HepG2 (cell line): Measurements from ENCODE around the gene FAM174C. TPM values are rescaled to one million over a fixed set of nuclear protein-coding genes. Genes with fewer than 3 reads are reported as not detected.

Experiments
- HNF4A ChIP-seq: sonication (generic); formaldehyde crosslinking; IDR thresholded peaks from 2 replicates; pipeline ENCODE4 v1.4.0; 2020; ENCODE audit warnings: missing genetic modification reagents
- IRF2 ChIP-seq: IDR thresholded peaks from 2 replicates; pipeline ENCODE4 v1.6.1; 2018; ENCODE audit warnings: missing genetic modification reagents, missing compliant biosample characterization
- RXRB ChIP-seq: IDR thresholded peaks from 2 replicates; pipeline ENCODE4 v1.6.1; 2016; ENCODE audit warnings: borderline replicate concordance, missing genetic modification reagents, missing compliant biosample characterization
- SMAD1 ChIP-seq: sonication (generic); formaldehyde crosslinking; IDR thresholded peaks from 2 replicates; pipeline ENCODE4 v1.4.0; 2020; ENCODE audit warnings: missing genetic modification reagents, low read depth, mild to moderate bottlenecking, borderline replicate concordance
- SMAD3 ChIP-seq: sonication (generic); formaldehyde crosslinking; IDR thresholded peaks from 2 replicates; pipeline ENCODE4 v1.4.0; 2020; ENCODE audit warnings: missing genetic modification reagents
- SOX5 ChIP-seq: IDR thresholded peaks from 2 replicates; pipeline ENCODE4 v1.6.1; 2016; ENCODE audit warnings: borderline replicate concordance
- TBL1XR1 ChIP-seq: fragments of 150-350 bp; IDR thresholded peaks from 2 replicates; pipeline ENCODE4 v1.6.1; 2014; ENCODE audit warnings: borderline replicate concordance, low read length; ENCODE audit not compliant: partially characterized antibody
- ZFP37 ChIP-seq: sonication (generic); formaldehyde crosslinking; IDR thresholded peaks from 2 replicates; pipeline ENCODE4 v1.4.0; 2020; ENCODE audit warnings: missing genetic modification reagents, borderline replicate concordance
- ZKSCAN8 ChIP-seq: IDR thresholded peaks from 2 replicates; pipeline ENCODE4 v1.6.1; 2016; ENCODE audit warnings: borderline replicate concordance, missing genetic modification reagents, missing compliant biosample characterization
- ZNF780A ChIP-seq: sonication (generic); formaldehyde crosslinking; IDR thresholded peaks from 2 replicates; pipeline ENCODE4 v1.8.0; 2022; ENCODE audit warnings: mild to moderate bottlenecking, missing genetic modification reagents, moderate library complexity
- ZNF841 ChIP-seq: sonication (generic); formaldehyde crosslinking; IDR thresholded peaks from 2 replicates; pipeline ENCODE4 v1.8.1; 2023; ENCODE audit warnings: missing genetic modification reagents, borderline replicate concordance
- polyA plus RNA-seq, 8 experiments: library from polyadenylated mRNA; depleted of rRNA in 3 of 8; stranded (reverse) in 7 of 8; unstranded in 1 of 8; fragments of >200 nt; fragmentation: Illumina TruSeq in 4 of 8; extraction: Trizol in 4 of 8; gene quantifications; 2 replicates each; pipeline versions ENCODE4 v1.2.1 to v1.2.3, GENCODE V29; 2011 to 2016; ENCODE audit warnings: low read depth in 4 of 8, missing spikeins in 1 of 8, mixed read lengths in 1 of 8; ENCODE audit not compliant: insufficient read depth in 1 of 8
- total RNA-seq, 5 experiments: library from RNA; depleted of rRNA; stranded (reverse); fragments of >200 nt; fragmentation: Illumina TruSeq; extraction: Trizol; gene quantifications; 2 replicates each; pipeline ENCODE4 v1.2.3, GENCODE V29; 2016; ENCODE audit warnings: low read depth in 1 of 5
- TF ChIP-seq, protein P1 (sequence below): sonication (generic); formaldehyde crosslinking; IDR thresholded peaks from 2 replicates; pipeline ENCODE4 v1.5.0; 2020; ENCODE audit warnings: missing genetic modification reagents
- TF ChIP-seq, protein P2 (sequence below): sonication (generic); formaldehyde crosslinking; IDR thresholded peaks from 2 replicates; pipeline ENCODE4 v1.8.0; 2022; ENCODE audit warnings: mild to moderate bottlenecking, missing genetic modification reagents
- TF ChIP-seq, protein P3 (sequence below): sonication (generic); formaldehyde crosslinking; IDR thresholded peaks from 2 replicates; pipeline ENCODE4 v1.4.0; 2020; ENCODE audit warnings: missing genetic modification reagents
- TF ChIP-seq, protein P4 (sequence below): sonication (generic); formaldehyde crosslinking; IDR thresholded peaks from 2 replicates; pipeline ENCODE4 v1.4.0; 2020; ENCODE audit warnings: missing genetic modification reagents
- TF ChIP-seq, protein P5 (sequence below), 2 experiments: sonication (generic) in 1 of 2; formaldehyde crosslinking in 1 of 2; IDR thresholded peaks; 2 replicates each; pipeline versions ENCODE4 v1.6.1 to v1.9.0; 2014 to 2022; ENCODE audit warnings: antibody characterized with exemption in 1 of 2, borderline replicate concordance in 1 of 2, inconsistent platforms in 1 of 2, low read depth in 1 of 2, missing genetic modification reagents in 1 of 2

The FAM174C gene
- total and polyA plus RNA-seq, 2 of the 13 experiments (the other 11 are each of a cell fraction or from before 2014, with no cell fraction given), result 19.5 to 31.3 TPM

DNA sequence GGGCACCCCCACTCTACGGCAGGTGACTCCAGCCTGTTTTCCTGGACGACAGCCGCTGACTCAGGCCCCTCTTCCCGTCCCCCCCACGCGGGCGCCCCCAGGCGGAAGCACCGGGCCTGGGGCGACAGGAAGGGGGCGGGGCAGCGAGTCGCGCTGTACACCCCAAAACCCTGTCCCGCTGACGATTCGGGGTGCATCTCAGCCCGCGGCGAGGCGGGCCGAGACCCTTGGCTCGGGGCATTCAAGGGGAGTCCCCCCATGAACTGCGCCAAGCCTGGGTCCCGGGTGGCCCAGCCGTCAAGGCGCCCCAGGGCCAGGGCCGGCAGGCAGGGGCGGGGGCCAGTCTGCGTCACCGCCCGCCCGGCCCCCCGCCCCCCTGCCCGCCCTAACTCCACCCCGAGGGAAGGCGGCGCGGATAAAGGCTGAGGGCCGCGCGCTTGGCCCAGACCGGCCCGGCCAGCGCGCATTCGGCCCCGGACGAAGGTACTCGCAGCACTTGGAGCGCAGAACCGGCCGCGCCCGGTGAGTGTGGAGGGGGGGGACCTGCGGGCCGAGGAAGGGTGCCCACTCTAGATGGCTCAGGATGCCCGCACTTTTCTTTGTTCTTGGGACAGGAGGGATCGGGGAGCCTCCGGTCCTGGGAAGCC lies 27.1 kb upstream of the FAM174C start, which contains the start of gene MIDN (continued):
- TF ChIP-seq TBL1XR1, result no peak
- no peak for TF ChIP-seq ZNF841 (CRISPR knock-in tag)
- no peak; the same call in 1 of the 2 replicates for TF ChIP-seq IRF2 (CRISPR knock-in tag)
- TF ChIP-seq, protein P1, sequence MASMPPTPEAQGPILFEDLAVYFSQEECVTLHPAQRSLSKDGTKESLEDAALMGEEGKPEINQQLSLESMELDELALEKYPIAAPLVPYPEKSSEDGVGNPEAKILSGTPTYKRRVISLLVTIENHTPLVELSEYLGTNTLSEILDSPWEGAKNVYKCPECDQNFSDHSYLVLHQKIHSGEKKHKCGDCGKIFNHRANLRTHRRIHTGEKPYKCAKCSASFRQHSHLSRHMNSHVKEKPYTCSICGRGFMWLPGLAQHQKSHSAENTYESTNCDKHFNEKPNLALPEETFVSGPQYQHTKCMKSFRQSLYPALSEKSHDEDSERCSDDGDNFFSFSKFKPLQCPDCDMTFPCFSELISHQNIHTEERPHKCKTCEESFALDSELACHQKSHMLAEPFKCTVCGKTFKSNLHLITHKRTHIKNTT, result no peak
- TF ChIP-seq, protein P2, sequence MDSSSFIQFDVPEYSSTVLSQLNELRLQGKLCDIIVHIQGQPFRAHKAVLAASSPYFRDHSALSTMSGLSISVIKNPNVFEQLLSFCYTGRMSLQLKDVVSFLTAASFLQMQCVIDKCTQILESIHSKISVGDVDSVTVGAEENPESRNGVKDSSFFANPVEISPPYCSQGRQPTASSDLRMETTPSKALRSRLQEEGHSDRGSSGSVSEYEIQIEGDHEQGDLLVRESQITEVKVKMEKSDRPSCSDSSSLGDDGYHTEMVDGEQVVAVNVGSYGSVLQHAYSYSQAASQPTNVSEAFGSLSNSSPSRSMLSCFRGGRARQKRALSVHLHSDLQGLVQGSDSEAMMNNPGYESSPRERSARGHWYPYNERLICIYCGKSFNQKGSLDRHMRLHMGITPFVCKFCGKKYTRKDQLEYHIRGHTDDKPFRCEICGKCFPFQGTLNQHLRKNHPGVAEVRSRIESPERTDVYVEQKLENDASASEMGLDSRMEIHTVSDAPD (CRISPR knock-in tag), result 0 out of 2 replicates have a peak, but pooled peaks have one; percentile 30
- no peak for TF ChIP-seq ZNF780A (CRISPR knock-in tag)
- TF ChIP-seq, protein P3, sequence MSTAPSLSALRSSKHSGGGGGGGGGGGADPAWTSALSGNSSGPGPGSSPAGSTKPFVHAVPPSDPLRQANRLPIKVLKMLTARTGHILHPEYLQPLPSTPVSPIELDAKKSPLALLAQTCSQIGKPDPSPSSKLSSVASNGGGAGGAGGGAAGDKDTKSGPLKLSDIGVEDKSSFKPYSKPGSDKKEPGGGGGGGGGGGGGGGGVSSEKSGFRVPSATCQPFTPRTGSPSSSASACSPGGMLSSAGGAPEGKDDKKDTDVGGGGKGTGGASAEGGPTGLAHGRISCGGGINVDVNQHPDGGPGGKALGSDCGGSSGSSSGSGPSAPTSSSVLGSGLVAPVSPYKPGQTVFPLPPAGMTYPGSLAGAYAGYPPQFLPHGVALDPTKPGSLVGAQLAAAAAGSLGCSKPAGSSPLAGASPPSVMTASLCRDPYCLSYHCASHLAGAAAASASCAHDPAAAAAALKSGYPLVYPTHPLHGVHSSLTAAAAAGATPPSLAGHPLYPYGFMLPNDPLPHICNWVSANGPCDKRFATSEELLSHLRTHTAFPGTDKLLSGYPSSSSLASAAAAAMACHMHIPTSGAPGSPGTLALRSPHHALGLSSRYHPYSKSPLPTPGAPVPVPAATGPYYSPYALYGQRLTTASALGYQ (CRISPR knock-in tag), result peak; percentile 71; the same call in 1 of the 2 replicates
- TF ChIP-seq SOX5 (CRISPR knock-in tag), result no peak
- peak; percentile 25 for TF ChIP-seq HNF4A (CRISPR knock-in tag)
- 0 out of 2 replicates have a peak, but pooled peaks have one; percentile 33 for TF ChIP-seq SMAD3 (CRISPR knock-in tag)
- 0 out of 2 replicates have a peak, but pooled peaks have one; percentile 21 for TF ChIP-seq RXRB (CRISPR knock-in tag)
- TF ChIP-seq, protein P4, sequence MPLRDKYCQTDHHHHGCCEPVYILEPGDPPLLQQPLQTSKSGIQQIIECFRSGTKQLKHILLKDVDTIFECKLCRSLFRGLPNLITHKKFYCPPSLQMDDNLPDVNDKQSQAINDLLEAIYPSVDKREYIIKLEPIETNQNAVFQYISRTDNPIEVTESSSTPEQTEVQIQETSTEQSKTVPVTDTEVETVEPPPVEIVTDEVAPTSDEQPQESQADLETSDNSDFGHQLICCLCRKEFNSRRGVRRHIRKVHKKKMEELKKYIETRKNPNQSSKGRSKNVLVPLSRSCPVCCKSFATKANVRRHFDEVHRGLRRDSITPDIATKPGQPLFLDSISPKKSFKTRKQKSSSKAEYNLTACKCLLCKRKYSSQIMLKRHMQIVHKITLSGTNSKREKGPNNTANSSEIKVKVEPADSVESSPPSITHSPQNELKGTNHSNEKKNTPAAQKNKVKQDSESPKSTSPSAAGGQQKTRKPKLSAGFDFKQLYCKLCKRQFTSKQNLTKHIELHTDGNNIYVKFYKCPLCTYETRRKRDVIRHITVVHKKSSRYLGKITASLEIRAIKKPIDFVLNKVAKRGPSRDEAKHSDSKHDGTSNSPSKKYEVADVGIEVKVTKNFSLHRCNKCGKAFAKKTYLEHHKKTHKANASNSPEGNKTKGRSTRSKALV (CRISPR knock-in tag), result peak; percentile 24; the same call in 1 of the 2 replicates
- no peak for TF ChIP-seq SMAD1 (CRISPR knock-in tag)
- peak; percentile 63 for TF ChIP-seq ZKSCAN8 (CRISPR knock-in tag)
- TF ChIP-seq, protein P5, sequence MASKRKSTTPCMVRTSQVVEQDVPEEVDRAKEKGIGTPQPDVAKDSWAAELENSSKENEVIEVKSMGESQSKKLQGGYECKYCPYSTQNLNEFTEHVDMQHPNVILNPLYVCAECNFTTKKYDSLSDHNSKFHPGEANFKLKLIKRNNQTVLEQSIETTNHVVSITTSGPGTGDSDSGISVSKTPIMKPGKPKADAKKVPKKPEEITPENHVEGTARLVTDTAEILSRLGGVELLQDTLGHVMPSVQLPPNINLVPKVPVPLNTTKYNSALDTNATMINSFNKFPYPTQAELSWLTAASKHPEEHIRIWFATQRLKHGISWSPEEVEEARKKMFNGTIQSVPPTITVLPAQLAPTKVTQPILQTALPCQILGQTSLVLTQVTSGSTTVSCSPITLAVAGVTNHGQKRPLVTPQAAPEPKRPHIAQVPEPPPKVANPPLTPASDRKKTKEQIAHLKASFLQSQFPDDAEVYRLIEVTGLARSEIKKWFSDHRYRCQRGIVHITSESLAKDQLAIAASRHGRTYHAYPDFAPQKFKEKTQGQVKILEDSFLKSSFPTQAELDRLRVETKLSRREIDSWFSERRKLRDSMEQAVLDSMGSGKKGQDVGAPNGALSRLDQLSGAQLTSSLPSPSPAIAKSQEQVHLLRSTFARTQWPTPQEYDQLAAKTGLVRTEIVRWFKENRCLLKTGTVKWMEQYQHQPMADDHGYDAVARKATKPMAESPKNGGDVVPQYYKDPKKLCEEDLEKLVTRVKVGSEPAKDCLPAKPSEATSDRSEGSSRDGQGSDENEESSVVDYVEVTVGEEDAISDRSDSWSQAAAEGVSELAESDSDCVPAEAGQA (IDR thresholded peaks at IDR 0.05; ENCODE audit: low read depth), result no peak
- TF ChIP-seq, protein P5 (CRISPR knock-in tag; IDR thresholded peaks at IDR 0.05; ENCODE audit: borderline replicate concordance), result no peak
- no peak for TF ChIP-seq ZFP37 (CRISPR knock-in tag)
